Inferior parietal cortex (tissue), 1 donor: ENCODE results near the gene MYO5A.

Experiments
- DNase-seq: peaks from one replicate; pipeline ENCODE4 v3.0.0-alpha.2; 2016; ENCODE audit errors: extremely low spot score

MYO5A gene

DNA sequence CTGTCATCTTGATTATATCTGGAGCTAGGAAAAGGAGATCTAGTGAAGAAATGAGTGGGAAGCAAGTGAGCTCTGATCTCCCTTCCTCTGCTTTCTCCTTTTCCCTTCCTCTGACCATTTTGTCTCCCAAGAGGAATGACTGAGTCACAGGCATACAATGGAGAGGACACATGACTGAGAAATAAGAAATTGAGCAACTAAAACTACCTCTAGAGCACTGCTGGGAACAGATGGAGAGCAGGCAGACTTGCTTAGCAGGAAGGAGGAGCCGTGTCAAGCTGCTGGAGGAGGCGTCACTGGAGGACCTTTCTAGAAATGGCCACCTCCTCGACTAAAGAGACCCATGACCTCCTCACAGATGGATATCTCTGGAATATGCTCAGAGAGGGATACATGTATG, 166.2 kb downstream of the MYO5A start:
- no peak for DNase-seq

DNA sequence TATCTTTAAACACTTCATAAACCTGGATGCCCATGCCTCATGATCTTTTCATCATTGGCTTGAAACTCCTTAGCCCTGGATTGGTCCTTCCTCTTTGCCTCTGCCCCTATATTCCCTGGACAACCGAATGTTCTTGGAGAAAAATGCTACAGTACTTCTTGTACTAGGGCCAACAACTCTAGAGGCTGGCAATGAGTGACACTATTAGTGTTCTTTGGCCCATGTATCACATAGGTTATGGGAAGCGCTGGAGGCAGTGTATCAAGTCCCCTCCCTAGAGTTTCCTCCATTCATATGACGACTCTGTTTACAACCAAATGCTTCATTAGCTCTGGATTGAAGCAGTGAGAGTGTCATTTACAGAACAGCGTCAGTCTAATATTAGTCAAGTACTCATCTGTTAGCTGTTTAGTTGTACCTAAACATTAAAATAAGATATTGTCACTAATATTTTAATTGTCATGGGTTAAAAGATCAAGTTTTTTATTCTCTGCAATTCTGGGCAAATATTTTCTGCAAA, 166.6 kb downstream of the MYO5A start:
- no peak for DNase-seq

- no peak for DNase-seq
Measured at GRCh38 chr15:52361494-52361893, 167.2 kb downstream of the MYO5A start.

DNA sequence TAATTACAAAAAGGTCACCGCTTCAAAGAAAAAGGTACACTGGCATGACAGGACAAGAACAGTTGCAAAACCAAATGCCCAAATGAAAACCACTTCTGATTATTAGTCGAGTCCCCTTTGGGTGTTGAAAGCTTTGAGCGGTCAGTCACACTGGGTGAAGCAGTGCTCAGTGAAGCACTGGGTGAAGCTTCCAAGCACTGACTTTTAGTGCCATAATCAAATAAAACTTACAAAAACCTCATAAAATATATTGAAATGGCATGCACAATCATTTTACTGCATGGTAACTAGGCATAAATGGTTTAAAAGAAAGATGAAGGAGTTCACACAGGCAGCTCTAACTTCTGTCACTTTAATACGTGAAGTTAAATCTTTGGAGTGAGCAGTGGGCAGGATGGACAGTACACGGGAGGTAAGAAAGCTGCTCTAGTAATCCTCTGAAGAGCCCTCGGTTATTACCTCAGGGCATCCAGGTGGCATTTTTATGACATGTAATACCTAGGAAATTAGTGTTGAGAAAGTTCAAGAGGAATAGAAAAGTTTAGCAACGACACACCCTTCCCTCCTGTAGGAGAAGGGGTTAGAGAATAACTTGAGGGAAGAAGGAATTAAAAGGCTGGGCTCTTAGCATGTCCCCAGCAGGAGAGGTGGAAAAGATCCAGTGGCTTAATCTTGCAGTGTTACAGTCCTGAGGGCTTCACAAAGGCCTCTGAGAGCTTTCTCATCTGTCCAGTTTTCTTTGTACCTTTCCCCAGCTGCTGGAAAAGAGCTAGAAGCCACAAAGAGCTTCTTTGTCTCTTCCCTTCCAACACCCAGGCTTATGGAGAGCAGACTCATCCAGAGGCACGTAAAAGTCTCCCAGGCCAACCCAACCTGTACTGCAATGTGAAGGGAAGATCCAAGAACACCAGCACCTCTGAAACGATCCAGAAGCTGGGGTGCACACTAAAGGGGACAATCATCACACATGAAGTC, 168.2 kb downstream of the MYO5A start:
- no peak for DNase-seq

GRCh38 chr15:52359722-52360121, 169.0 kb downstream of the MYO5A start:
- no peak for DNase-seq

DNA sequence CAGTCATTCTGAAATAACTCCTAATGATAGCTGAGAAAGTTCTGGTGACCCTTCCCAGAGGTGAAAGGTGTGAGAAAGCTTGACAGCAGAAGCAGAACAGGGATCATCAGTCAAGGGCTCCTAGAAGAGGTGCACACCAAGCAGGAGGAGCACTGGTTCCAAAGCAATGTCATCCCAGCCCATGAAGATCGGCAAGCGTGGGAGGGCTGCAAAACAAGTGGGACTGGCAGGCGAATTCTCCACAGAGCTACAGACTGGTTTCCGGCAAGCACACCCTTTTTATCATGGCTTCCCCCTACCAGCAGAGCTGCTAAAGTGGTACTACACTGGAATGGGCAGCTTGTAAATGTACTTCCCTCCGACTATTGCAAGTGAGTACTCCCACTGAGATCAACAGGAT, 170.7 kb downstream of the MYO5A start:
- no peak for DNase-seq

DNA sequence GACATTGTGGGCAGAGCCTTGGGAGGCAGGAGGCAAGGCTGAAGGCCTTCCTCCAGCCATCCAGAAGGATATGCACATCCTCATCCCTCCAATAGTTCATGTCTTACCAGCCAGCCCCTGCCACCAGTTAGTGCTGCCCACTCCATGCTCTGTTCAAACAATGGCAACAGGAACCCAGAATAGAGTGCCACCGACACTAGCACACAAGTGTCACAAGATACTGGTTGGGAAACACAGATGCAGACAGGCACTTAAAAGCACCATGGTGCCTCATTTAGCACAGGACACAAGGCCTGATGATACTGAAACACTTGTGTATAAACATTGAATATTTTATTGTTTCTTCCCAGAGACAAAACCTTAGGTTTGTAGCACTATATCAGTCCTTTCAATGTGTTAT, 176.6 kb downstream of the MYO5A start:
- DNase-seq = no peak

DNA sequence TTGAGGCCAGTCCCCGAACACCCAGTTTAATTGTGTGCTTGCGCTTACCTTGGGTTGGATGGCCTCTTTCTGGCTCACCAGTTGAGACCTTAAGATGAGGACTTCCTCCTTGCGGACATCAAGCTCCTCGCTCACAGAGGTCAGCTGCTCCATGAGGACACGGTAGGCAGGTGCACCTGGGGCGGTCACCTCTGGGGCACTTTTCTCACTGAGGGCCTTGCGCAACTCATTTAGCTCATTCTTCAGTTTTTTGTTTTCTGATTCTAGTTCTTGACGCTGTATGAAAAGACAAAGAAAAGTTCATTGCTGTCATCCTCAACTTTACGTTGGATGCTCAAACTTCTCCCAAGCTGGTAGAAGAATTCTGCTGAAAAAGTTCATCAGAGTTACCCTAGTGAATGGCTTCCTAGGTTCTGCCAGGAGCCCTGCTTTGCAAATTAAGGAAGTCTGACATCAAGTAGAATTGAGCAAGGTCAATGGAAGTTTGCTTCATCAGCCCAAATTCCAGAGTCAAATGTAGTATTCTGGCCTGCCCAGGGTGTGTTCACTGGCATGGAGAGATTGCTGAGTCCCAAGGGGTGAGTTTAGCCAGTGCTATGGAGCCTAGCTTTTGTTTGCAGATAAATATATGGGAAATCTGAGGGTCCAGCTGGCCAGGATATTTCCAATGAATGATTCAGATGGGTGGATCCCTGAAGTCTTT, 177.3 kb downstream of the MYO5A start:
- no peak for DNase-seq

- no peak for DNase-seq
Measured at GRCh38 chr15:52350423-52350822, 178.3 kb downstream of the MYO5A start.

DNA sequence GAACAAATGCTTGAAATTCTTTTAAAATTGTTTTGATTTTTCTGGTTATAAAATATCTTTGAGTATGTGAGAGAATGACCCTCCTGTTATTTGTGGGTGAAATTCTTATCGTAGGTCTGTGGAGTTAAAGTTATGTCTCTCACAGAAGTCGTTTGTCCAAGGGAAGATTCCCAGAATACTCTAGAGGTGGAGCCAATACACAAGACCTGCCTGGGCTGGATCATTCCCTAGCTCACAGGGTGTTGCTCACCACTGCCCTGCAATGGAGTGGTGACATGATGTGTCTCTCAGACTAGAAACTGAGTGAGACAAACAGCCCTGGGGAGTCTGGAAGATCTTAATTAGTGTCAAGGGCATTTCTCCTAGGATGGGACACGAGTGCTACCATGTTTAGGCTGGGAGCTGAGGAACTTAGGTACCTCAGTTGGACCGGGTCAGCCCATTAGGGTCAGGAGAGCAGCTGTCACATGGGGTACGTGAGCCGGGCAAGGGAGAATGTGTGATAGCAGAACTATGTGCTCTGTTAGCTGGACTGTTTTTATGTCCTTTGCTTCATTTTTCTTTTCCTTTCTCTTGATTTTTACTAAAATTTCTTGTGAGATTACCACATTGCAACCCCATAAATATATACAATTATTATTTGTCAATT, 179.5 kb downstream of the MYO5A start:
- no peak for DNase-seq

DNA sequence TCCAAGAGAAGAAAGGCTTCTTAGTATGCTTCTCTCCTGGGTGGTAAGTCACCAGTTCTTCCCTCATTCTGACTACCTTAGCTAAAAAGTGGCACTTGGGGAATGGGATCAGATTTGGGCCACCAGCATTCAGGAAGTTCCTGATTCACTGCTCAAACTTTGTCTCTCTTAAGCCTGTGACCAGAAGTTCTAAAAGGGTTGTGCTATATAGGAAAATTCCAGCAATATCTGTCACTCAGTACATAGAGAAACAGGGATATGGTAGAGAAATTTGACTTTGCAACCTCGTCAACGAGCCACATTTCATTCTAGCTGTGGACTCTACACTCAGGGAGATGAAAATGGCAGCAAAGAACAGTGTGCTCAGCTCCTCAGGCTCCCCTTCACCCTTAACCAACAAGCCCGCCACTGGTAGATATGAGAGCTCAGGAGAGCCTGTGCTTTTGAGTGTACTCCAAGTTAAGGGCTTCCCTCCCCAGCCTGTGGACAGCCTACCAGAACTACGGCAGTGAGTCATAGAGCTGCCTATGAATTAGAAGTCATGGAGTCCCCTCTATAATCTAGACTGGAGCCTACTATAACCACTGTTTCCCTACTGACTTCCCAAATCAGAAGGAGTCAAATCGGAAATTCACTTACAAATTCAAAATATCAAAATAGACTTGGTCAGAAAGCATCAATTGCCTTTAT, 180.5 kb downstream of the MYO5A start:
- DNase-seq = no peak

- no peak for DNase-seq
Measured at GRCh38 chr15:52344592-52344991, 184.1 kb downstream of the MYO5A start.

- DNase-seq = no peak
Measured at GRCh38 chr15:52343831-52344230, 184.8 kb downstream of the MYO5A start.

DNA sequence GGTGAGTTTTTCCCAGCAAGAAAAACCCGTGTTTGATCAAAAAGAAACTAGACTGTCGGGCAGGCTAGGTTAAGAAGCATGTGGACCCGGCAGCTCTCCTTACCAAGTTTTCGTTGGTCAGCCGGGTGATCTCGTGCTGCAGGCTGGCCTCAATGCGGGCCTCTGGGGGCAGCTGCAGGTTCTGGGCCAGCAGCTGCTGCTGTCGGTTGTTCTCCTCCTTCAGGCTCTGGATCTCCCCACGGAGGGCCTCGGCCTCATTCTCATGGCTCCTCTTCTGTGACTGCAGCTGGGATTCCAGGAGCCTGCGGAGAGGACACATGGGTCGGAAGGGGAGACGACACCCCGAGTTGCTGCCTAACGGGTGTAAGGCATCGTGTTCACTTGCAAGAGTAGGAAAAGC, 188.6 kb downstream of the MYO5A start:
- no peak for DNase-seq

GRCh38 chr15:52338891-52339290, 189.8 kb downstream of the MYO5A start:
- DNase-seq = no peak

DNA sequence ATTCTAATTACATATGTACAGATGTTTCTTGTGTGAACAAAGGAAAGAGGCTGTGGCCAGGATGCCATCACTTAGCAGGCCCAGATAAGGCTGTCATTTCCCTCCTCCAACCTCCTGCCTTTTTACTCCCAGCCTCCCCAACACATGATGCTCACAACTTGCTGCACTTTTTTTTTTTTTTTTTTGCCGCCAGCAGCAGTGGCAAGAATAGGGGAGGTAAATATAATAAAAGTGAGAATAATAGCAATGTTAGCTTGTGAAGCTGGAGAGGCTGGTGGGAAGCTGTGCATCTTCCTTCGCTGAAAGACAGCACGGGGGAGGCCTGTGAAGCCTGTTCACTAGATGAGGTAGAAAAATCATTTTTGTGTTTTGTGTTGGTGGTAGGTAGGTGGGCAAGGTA, 190.6 kb downstream of the MYO5A start:
- DNase-seq = no peak

GRCh38 chr15:52337198-52337853, 191.4 kb downstream of the MYO5A start:
- DNase-seq = no peak

- no peak for DNase-seq
Measured at GRCh38 chr15:52336529-52336928, 192.2 kb downstream of the MYO5A start.

DNA sequence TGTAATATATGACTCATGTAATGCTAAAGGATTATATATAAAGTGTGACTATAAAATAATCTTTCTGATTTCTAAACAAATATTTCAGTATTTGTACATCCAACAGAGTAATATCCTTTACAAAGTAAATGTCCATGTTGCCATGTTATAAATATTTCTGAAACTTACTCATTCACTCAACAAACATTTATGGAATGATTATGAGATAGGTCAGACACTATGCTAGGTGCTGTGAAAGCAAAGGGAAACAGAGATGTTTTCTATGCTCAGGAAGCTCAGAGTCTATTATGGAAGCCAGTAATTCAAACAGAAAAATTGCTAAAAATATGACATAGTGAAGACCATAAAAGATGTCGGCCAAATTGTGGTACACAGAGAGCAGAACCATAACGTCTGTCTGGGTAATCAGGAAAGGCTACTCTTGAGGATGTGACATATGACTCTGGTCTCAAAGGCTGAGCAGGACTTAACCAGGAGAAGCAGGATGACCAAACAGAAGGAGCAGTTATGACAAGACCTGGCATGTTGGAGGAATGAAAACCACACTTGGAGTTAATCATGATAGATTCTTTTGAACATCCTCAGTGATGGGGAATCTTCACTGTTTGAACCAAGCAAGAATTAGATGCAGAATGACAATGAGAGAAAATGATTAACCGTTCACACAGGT, 194.1 kb downstream of the MYO5A start:
- no peak for DNase-seq

DNA sequence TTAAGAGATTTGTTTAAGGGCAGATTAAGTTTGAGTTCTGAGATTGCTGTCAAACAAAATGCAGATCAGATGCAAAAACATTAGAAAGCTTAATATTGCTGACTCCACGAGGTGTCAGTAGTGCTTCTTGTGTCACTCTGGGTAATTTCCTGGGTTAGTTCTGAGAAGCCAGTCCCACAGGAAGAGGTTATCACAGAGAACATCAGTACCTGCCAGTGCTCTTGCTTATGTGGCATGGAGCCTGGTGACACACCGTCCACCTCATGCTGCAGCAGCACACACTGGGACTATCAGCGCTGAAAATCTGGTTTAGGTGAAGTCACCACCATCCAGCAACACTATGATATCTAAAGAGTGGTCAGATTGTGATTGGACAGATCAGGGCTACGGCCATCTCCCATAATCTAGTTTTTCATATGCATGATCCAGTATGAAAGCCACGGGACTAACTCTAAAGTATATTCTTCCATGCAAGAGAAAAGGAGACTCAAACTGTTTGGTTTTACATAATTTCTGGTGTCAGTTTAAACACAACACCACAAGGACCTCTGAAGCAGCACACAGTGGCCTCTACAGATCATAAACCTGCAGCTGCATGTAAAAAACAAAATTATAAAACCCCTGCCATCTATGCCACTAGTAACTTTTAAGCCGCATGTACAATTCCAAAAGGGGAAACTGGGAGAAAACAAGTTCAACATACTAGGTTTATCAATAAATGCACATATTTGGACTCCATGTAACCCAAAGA, 197.0 kb downstream of the MYO5A start:
- DNase-seq = peak; percentile 73
